ENCODE measurements around the gene G6PC3.
"Not testable (repeated sequence)": the region's sequence is repeated elsewhere in the genome, so short reads cannot be mapped to it uniquely, and the experiment has no call there.

Gene G6PC3

GRCh38 chr17:44093231-44093900, 22.8 kb downstream of the G6PC3 start:
- H3K4me3 ChIP-seq (ENCODE audit: low read depth, low read length), result no peak overlapping the region
- TF ChIP-seq, protein P1, sequence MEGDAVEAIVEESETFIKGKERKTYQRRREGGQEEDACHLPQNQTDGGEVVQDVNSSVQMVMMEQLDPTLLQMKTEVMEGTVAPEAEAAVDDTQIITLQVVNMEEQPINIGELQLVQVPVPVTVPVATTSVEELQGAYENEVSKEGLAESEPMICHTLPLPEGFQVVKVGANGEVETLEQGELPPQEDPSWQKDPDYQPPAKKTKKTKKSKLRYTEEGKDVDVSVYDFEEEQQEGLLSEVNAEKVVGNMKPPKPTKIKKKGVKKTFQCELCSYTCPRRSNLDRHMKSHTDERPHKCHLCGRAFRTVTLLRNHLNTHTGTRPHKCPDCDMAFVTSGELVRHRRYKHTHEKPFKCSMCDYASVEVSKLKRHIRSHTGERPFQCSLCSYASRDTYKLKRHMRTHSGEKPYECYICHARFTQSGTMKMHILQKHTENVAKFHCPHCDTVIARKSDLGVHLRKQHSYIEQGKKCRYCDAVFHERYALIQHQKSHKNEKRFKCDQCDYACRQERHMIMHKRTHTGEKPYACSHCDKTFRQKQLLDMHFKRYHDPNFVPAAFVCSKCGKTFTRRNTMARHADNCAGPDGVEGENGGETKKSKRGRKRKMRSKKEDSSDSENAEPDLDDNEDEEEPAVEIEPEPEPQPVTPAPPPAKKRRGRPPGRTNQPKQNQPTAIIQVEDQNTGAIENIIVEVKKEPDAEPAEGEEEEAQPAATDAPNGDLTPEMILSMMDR (IDR thresholded peaks at IDR 0.05; ENCODE audit: low read depth, low read length), result no peak

DNA sequence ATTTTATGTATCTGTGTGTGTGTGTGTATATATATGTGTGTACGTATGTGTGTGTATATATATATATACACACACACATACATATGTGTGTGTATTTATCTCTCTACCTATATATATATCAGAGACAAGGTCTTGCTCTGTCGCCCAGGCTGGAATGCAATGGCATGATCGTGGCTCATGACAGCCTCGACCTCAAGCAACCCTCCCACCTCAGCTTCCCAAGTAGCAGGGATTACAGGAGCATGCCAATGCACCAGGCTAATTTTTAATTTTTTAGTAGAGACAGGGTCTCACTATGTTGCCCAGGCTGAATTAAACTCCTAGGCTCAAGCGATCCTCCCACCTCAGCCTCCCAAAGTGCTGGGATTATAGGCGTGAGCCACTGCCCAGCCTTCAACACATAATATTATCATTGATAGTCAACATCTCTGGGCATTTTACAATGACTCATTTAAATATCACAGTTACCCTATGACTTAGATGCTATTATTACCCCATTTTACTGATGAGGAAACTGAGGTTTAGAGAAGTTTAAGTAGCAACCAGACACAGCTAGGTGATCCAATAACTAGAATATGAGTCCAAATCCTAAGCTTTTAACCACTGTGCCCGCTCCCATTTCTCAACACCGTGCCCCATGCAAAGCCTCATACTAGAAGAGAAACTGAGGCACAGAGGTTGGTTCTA, 24.3 kb downstream of the G6PC3 start:
- no peak overlapping the region for H3K4me3 ChIP-seq (ENCODE audit: low read depth, low read length)
- TF ChIP-seq, protein P1 (IDR thresholded peaks at IDR 0.05; ENCODE audit: low read depth, low read length), result no peak

DNA sequence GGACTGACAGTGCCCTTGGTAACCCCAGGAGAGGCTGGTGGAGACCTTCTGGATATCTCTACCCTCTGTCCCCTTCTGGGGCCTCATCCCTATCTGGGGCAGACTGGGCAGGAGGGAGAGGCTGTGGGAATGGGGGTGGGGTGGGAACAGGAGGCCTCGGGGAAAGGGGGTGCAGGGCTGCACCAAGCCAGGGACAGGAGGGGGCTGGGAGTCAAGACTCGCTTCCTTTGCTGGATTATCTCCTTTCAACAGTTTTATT, 24.8 kb downstream of the G6PC3 start:
- TF ChIP-seq, protein P1 (IDR thresholded peaks at IDR 0.05; ENCODE audit: low read depth, low read length), result no peak
- H3K4me3 ChIP-seq (ENCODE audit: low read depth, low read length), result peak overlapping the region; percentile 54

DNA sequence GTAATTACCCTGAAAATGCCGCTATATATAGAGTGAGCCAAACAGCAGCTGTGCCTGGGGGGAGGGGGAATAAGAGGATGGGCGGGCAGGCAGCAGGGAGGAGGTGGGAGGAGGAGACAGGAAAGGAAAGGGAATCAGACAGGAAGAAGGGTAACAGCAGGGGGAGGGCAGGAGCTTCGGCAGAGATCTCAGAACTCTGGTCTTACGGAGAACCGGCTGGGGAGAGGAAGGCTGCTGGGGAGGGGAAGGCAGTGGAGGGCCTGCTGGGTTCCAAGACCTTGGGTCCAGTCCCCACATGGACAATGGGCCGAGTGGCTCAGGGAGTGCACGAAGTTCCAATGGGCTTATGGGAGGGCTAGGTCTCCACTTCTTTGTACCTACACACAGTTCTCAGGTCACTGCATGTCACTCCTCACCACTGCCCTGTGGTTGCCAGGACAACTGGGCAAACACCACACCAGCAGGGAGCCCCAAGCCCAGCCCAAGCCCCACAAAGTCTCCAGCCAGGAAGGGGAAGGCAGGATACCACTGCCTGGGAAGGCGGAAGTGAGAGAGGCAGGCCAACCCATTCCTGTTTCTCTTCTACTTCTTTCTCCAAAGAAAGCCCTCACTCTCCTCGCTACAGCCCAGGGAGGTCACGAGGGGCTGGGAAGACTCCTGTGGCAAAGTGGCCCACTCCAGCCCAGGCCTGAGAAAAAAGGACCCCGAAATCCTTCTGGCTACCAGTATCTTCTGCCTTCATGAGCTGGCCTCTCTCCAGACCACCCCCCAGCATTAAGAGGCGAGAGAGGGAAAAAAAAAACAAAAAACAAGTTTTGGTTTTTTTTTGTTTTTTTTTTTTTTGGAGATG, 25.3 kb downstream of the G6PC3 start:
- TF ChIP-seq, protein P1 (IDR thresholded peaks at IDR 0.05; ENCODE audit: low read depth, low read length), result no peak
- peak overlapping the region; percentile 54 for H3K4me3 ChIP-seq (ENCODE audit: low read depth, low read length)

- TF ChIP-seq, protein P1 (IDR thresholded peaks at IDR 0.05; ENCODE audit: low read depth, low read length), result no peak
- H3K4me3 ChIP-seq (ENCODE audit: low read depth, low read length), result no peak overlapping the region
Observed at GRCh38 chr17:44097110-44097958, 26.8 kb downstream of the G6PC3 start.

DNA sequence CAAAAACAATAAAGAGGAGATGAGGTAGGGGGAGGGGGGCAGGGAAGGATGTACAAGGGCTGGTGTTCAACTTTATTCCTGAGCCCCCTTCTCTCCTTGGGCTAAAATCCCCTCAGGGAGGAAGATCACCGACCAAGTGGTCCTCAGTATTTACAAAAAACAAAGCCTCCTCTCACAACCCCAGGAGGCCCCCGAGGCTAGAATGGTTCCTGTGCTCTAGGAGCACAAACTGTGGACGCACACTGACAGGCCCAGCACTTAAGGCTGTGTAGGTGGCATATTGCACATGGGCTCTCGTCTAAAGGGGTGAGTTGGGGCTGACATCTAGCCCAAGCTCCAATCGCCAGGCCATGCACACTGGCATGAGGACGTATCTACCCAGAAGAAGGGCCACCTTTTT, 31.3 kb downstream of the G6PC3 start:
- not testable (repeated sequence) for H3K4me3 ChIP-seq (ENCODE audit: low read depth, low read length)

- no peak overlapping the region for H3K4me3 ChIP-seq (ENCODE audit: low read depth, low read length)
- TF ChIP-seq, protein P1 (IDR thresholded peaks at IDR 0.05; ENCODE audit: low read depth, low read length), result no peak
Observed at GRCh38 chr17:44102849-44103622, 32.5 kb downstream of the G6PC3 start.

Data from WI38 (cell line).